Measurements from ENCODE around the gene RAB34. TPM values are rescaled to one million over a fixed set of nuclear protein-coding genes. Genes with fewer than 3 reads are reported as not detected.

Gene RAB34
- total RNA-seq, 1 experiment from 2014 or later = not detected

- H3K79me2 ChIP-seq (ENCODE audit: low read length) = no peaks in the 10 kb centered on the region
- H3K9ac ChIP-seq (ENCODE audit: low read length) = no peak overlapping the region
- no peaks in the 10 kb centered on the region for H3K4me1 ChIP-seq (ENCODE audit: low read length)
- H2AFZ ChIP-seq (ENCODE audit: low read length) = no peak overlapping the region
- H3K27ac ChIP-seq (ENCODE audit: low read length) = no peak overlapping the region
- no peaks in the 10 kb centered on the region for H3K9me3 ChIP-seq (ENCODE audit: low read length)
- H3K4me3 ChIP-seq (ENCODE audit: low read length) = no peak overlapping the region
- H3K4me2 ChIP-seq (ENCODE audit: low read depth, low read length, poor library complexity, severe bottlenecking) = no peak overlapping the region
- 0 out of 2 replicates have a peak, but pooled peaks cover 6% of the 10 kb centered on the region for H4K20me1 ChIP-seq (ENCODE audit: insufficient read depth, low read depth, low read length)
- peaks cover 65% of the 10 kb centered on the region for H3K36me3 ChIP-seq (ENCODE audit: insufficient read depth, low read length)
- DNase-seq = no peak
- no peaks in the 10 kb centered on the region for H3K27me3 ChIP-seq (ENCODE audit: low read length)
- no peaks in the 10 kb centered on the region for H3K9me2 ChIP-seq (replicated peaks; ENCODE audit: insufficient read depth, low read length)
Measured at GRCh38 chr17:28698253-28698941, 19.3 kb downstream of the RAB34 start.

DNA sequence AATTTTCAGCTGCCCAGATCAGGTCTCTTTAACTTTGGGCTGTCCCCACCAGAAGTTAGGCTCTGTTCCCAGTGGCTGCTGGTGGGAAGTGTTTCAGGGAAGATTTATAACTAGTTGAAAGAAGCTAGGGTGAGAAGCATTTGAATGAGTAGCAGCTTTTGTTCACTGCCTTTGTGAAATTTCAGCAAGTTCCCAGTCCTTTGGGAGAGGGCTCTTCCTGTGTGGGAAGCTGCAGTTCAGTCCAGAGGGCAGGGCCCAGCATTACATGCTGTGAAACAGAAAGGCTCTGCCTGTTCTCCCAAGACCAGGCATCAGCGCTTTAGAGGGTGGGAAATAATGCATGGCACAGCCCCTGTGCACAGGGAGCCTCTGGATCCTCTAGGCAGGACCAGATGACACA is 23.8 kb downstream of the RAB34 start:
- H3K4me2 ChIP-seq (ENCODE audit: low read depth, low read length, poor library complexity, severe bottlenecking) = no peak overlapping the region
- DNase-seq = no peak
- no peak overlapping the region for H2AFZ ChIP-seq (ENCODE audit: low read length)
- no peak overlapping the region for H3K4me3 ChIP-seq (ENCODE audit: low read length)
- no peaks in the 10 kb centered on the region for H3K9me3 ChIP-seq (ENCODE audit: low read length)
- 0 out of 2 replicates have a peak, but pooled peaks cover 13% of the 10 kb centered on the region for H4K20me1 ChIP-seq (ENCODE audit: insufficient read depth, low read depth, low read length)
- H3K9ac ChIP-seq (ENCODE audit: low read length) = no peak overlapping the region
- H3K36me3 ChIP-seq (ENCODE audit: insufficient read depth, low read length) = peaks cover 58% of the 10 kb centered on the region
- no peaks in the 10 kb centered on the region for H3K27me3 ChIP-seq (ENCODE audit: low read length)
- H3K9me2 ChIP-seq (replicated peaks; ENCODE audit: insufficient read depth, low read length) = no peaks in the 10 kb centered on the region
- H3K4me1 ChIP-seq (ENCODE audit: low read length) = no peaks in the 10 kb centered on the region
- no peak overlapping the region for H3K27ac ChIP-seq (ENCODE audit: low read length)
- no peaks in the 10 kb centered on the region; the same call in 1 of the 2 replicates for H3K79me2 ChIP-seq (ENCODE audit: low read length)

DNA sequence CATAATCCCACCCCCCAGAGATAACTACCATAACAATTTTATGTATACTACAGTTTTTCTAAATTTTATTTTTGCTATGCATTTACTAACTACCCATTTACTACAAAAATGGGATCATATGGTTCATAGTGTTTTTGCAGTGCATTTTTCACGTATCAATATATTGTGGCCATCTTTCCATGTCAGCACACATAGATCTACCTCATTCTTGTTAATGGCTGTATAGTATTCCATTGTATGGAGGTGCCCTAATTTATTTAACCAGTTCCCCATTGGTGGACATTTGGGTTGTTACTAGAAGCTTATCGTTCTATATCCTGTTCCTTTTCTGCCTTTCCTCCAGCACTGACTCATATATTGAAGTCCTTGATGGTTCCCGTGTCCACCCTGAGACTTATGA is 28.7 kb downstream of the RAB34 start:
- H3K79me2 ChIP-seq (ENCODE audit: low read length) = no peaks in the 10 kb centered on the region; the same call in 1 of the 2 replicates
- H3K9me3 ChIP-seq (ENCODE audit: low read length) = no peaks in the 10 kb centered on the region
- H3K9me2 ChIP-seq (replicated peaks; ENCODE audit: insufficient read depth, low read length) = no peaks in the 10 kb centered on the region
- no peak overlapping the region for H3K4me3 ChIP-seq (ENCODE audit: low read length)
- no peaks in the 10 kb centered on the region for H3K27me3 ChIP-seq (ENCODE audit: low read length)
- H3K36me3 ChIP-seq (ENCODE audit: insufficient read depth, low read length) = peaks cover 67% of the 10 kb centered on the region
- H3K4me1 ChIP-seq (ENCODE audit: low read length) = no peaks in the 10 kb centered on the region
- H3K4me2 ChIP-seq (ENCODE audit: low read depth, low read length, poor library complexity, severe bottlenecking) = no peak overlapping the region
- H4K20me1 ChIP-seq (ENCODE audit: insufficient read depth, low read depth, low read length) = 0 out of 2 replicates have a peak, but pooled peaks cover 7% of the 10 kb centered on the region
- H3K9ac ChIP-seq (ENCODE audit: low read length) = no peak overlapping the region
- no peak for DNase-seq
- no peak overlapping the region for H2AFZ ChIP-seq (ENCODE audit: low read length)
- H3K27ac ChIP-seq (ENCODE audit: low read length) = no peak overlapping the region

DNA sequence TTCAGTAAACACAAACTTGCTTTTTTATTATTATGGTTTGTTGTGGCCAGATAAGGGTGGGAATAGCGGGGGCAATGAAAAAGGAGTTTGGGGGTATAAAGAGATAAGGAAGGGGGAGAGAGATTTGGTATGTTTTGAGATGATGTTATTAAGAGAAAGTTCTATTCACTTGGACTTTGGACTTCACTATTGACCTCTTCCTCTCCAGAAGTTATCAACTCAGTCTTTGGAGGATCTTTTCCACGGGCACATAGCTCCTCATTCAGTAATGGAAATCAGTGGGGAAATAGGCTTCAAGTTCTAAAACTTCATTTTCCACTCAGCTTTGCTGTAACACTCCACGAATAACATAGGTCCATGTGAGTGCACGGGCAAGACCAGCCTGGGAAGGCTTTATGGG is 29.2 kb downstream of the RAB34 start:
- H3K4me3 ChIP-seq (ENCODE audit: low read length) = no peak overlapping the region
- no peaks in the 10 kb centered on the region for H3K4me1 ChIP-seq (ENCODE audit: low read length)
- H2AFZ ChIP-seq (ENCODE audit: low read length) = no peak overlapping the region
- H3K79me2 ChIP-seq (ENCODE audit: low read length) = no peaks in the 10 kb centered on the region; the same call in 1 of the 2 replicates
- DNase-seq = no peak
- H3K9me2 ChIP-seq (replicated peaks; ENCODE audit: insufficient read depth, low read length) = no peaks in the 10 kb centered on the region
- H3K36me3 ChIP-seq (ENCODE audit: insufficient read depth, low read length) = peaks cover 64% of the 10 kb centered on the region
- H3K4me2 ChIP-seq (ENCODE audit: low read depth, low read length, poor library complexity, severe bottlenecking) = no peak overlapping the region
- no peaks in the 10 kb centered on the region for H3K27me3 ChIP-seq (ENCODE audit: low read length)
- H3K9ac ChIP-seq (ENCODE audit: low read length) = no peak overlapping the region
- no peaks in the 10 kb centered on the region for H3K9me3 ChIP-seq (ENCODE audit: low read length)
- 0 out of 2 replicates have a peak, but pooled peaks cover 7% of the 10 kb centered on the region for H4K20me1 ChIP-seq (ENCODE audit: insufficient read depth, low read depth, low read length)
- H3K27ac ChIP-seq (ENCODE audit: low read length) = no peak overlapping the region

DNA sequence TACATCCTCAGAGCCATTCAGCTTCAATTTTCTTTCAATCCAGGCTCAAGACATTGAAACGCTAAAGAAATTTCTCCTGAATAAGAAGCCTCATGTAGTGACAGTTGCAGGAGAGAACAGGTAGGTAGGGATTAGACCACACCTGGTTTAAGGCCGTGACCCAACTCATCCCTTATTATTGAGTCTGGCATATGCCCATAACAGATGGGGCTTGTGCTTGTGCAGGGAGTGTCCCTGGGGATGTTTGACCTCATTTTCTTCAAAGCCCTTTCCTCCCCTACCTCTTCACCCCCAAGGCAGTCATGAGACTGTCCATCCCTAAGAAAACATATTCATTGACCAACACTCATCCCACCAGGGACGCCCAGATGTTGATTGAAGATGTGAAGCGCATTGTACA is 31.4 kb downstream of the RAB34 start:
- Histone ChIP-seq H4K20me1 (ENCODE audit: insufficient read depth, low read depth, low read length) (0 out of 2 replicates have a peak, but pooled peaks cover 7% of the 10 kb centered on the region), H3K79me2 (ENCODE audit: low read length) (no peaks in the 10 kb centered on the region; the same call in 1 of the 2 replicates), H2AFZ (ENCODE audit: low read length) (no peak overlapping the region), H3K4me3 (ENCODE audit: low read length) (no peak overlapping the region), H3K27me3 (ENCODE audit: low read length) (no peaks in the 10 kb centered on the region), H3K4me1 (ENCODE audit: low read length) (no peaks in the 10 kb centered on the region), H3K4me2 (ENCODE audit: low read depth, low read length, poor library complexity, severe bottlenecking) (no peak overlapping the region), H3K36me3 (ENCODE audit: insufficient read depth, low read length) (peaks cover 83% of the 10 kb centered on the region), H3K9ac (ENCODE audit: low read length) (no peak overlapping the region), H3K9me2 (replicated peaks; ENCODE audit: insufficient read depth, low read length) (no peaks in the 10 kb centered on the region), H3K9me3 (ENCODE audit: low read length) (no peaks in the 10 kb centered on the region), H3K27ac (ENCODE audit: low read length) (no peak overlapping the region)
- no peak for DNase-seq

GRCh38 chr17:28685366-28685765 is 32.3 kb downstream of the RAB34 start:
- DNase-seq = no peak
- H3K27me3 ChIP-seq (ENCODE audit: low read length) = no peaks in the 10 kb centered on the region
- H3K36me3 ChIP-seq (ENCODE audit: insufficient read depth, low read length) = peaks cover 83% of the 10 kb centered on the region
- no peak overlapping the region for H3K27ac ChIP-seq (ENCODE audit: low read length)
- no peak overlapping the region for H2AFZ ChIP-seq (ENCODE audit: low read length)
- H4K20me1 ChIP-seq (ENCODE audit: insufficient read depth, low read depth, low read length) = 0 out of 2 replicates have a peak, but pooled peaks cover 7% of the 10 kb centered on the region
- no peak overlapping the region for H3K4me2 ChIP-seq (ENCODE audit: low read depth, low read length, poor library complexity, severe bottlenecking)
- no peaks in the 10 kb centered on the region; the same call in 1 of the 2 replicates for H3K79me2 ChIP-seq (ENCODE audit: low read length)
- no peaks in the 10 kb centered on the region for H3K4me1 ChIP-seq (ENCODE audit: low read length)
- H3K9ac ChIP-seq (ENCODE audit: low read length) = no peak overlapping the region
- H3K9me3 ChIP-seq (ENCODE audit: low read length) = no peaks in the 10 kb centered on the region
- no peak overlapping the region for H3K4me3 ChIP-seq (ENCODE audit: low read length)
- H3K9me2 ChIP-seq (replicated peaks; ENCODE audit: insufficient read depth, low read length) = no peaks in the 10 kb centered on the region

DNA sequence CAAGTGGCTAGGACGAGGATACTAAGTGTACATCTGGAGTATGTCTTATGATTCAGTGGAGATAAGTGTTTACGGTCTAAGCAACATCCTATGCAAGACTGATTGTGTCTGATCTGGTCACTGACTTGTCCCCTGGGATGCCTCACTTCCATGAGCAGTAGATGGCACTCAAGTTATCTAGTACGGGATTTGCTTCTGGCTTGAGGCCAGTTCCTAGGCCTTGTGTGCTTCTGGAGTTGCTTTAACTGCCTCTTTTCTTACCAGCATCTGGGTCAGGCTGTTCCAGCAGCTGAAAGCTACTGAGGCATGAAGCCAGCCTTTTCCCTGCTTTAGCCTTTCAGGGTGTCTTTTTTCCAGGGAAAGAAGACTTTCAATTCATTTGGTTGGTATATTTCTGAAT is 32.7 kb downstream of the RAB34 start:
- Histone ChIP-seq H3K9me3 (ENCODE audit: low read length) (no peaks in the 10 kb centered on the region), H4K20me1 (ENCODE audit: insufficient read depth, low read depth, low read length) (0 out of 2 replicates have a peak, but pooled peaks cover 7% of the 10 kb centered on the region), H3K36me3 (ENCODE audit: insufficient read depth, low read length) (peaks cover 79% of the 10 kb centered on the region), H2AFZ (ENCODE audit: low read length) (no peak overlapping the region), H3K79me2 (ENCODE audit: low read length) (no peaks in the 10 kb centered on the region; the same call in 1 of the 2 replicates), H3K27ac (ENCODE audit: low read length) (no peak overlapping the region), H3K9ac (ENCODE audit: low read length) (no peak overlapping the region), H3K4me2 (ENCODE audit: low read depth, low read length, poor library complexity, severe bottlenecking) (no peak overlapping the region), H3K27me3 (ENCODE audit: low read length) (no peaks in the 10 kb centered on the region), H3K4me3 (ENCODE audit: low read length) (no peak overlapping the region), H3K9me2 (replicated peaks; ENCODE audit: insufficient read depth, low read length) (no peaks in the 10 kb centered on the region), H3K4me1 (ENCODE audit: low read length) (no peaks in the 10 kb centered on the region)
- DNase-seq = no peak

- Histone ChIP-seq H3K4me1 (ENCODE audit: low read length) (no peaks in the 10 kb centered on the region), H3K9ac (ENCODE audit: low read length) (no peak overlapping the region), H3K4me3 (ENCODE audit: low read length) (no peak overlapping the region), H3K9me3 (ENCODE audit: low read length) (no peaks in the 10 kb centered on the region), H3K27me3 (ENCODE audit: low read length) (no peaks in the 10 kb centered on the region), H3K9me2 (replicated peaks; ENCODE audit: insufficient read depth, low read length) (no peaks in the 10 kb centered on the region), H4K20me1 (ENCODE audit: insufficient read depth, low read depth, low read length) (no peaks in the 10 kb centered on the region), H3K4me2 (ENCODE audit: low read depth, low read length, poor library complexity, severe bottlenecking) (no peak overlapping the region), H3K27ac (ENCODE audit: low read length) (no peak overlapping the region), H3K79me2 (ENCODE audit: low read length) (no peaks in the 10 kb centered on the region), H2AFZ (ENCODE audit: low read length) (no peak overlapping the region), H3K36me3 (ENCODE audit: insufficient read depth, low read length) (peaks cover 70% of the 10 kb centered on the region)
- DNase-seq = no peak
Measured at GRCh38 chr17:28682655-28683054, 35.0 kb downstream of the RAB34 start.

Data from Karpas-422 (cell line).